H1 (cell line): Measurements from ENCODE around the gene THAP4. TPM values are rescaled to one million over a fixed set of nuclear protein-coding genes. Genes with fewer than 3 reads are reported as not detected.

Source experiments
- CHD7 ChIP-seq: fragments of 300-600 bp; sonication (generic); IDR thresholded peaks from 2 replicates; pipeline ENCODE4 v1.7.1; 2012; ENCODE audit warnings: low read length, moderate library complexity, mild to moderate bottlenecking, inconsistent platforms; ENCODE audit not compliant: insufficient replicate concordance
- CTBP2 ChIP-seq: IDR thresholded peaks from 2 replicates; pipeline ENCODE4 v1.7.0; 2011; ENCODE audit warnings: borderline replicate concordance, mild to moderate bottlenecking, moderate library complexity, mixed read lengths, low read length; ENCODE audit not compliant: insufficient read depth, insufficient read length
- CTCF ChIP-seq, 3 experiments: IDR thresholded peaks; 1 replicate in 2 of 3; 2 replicates in 1 of 3; pipeline versions ENCODE4 v1.5.1 to v1.6.1; 2011; ENCODE audit warnings: low read length in 3 of 3, mild to moderate bottlenecking in 3 of 3, inconsistent platforms in 2 of 3, low read depth in 1 of 3, moderate library complexity in 1 of 3; ENCODE audit not compliant: insufficient read depth in 1 of 3; ENCODE audit errors: control extremely low read depth in 1 of 3
- POLR2A ChIP-seq, 2 experiments: IDR thresholded peaks; 1 replicate in 1 of 2; 2 replicates in 1 of 2; pipeline ENCODE4 v1.6.1; 2011; ENCODE audit warnings: low read depth in 2 of 2, low read length in 2 of 2, mild to moderate bottlenecking in 2 of 2; ENCODE audit errors: control extremely low read depth in 1 of 2
- RNF2 ChIP-seq: fragments of 200-900, 300-1000 bp; sonication (generic); IDR thresholded peaks from 2 replicates; pipeline ENCODE4 v1.7.1; 2016; ENCODE audit warnings: borderline replicate concordance, low read depth, mild to moderate bottlenecking, antibody characterized with exemption, low read length; ENCODE audit not compliant: poor library complexity, severe bottlenecking; ENCODE audit errors: missing control alignments
- SIN3A ChIP-seq, 2 experiments: IDR thresholded peaks in 1 of 2; conservative IDR thresholded peaks in 1 of 2; 2 replicates each; pipeline ENCODE4 v1.6.1; 2011 to 2012; ENCODE audit warnings: low read length in 2 of 2, improper control_type of control experiment in 1 of 2, low read depth in 1 of 2, mild to moderate bottlenecking in 1 of 2
- polyA plus RNA-seq, 7 experiments: library from polyadenylated mRNA; depleted of rRNA in 3 of 7; stranded (reverse) in 5 of 7; unstranded in 2 of 7; fragments of >200 nt in 5 of 7; fragments of 200-250 nt in 2 of 7; gene quantifications; 1 replicate in 5 of 7; 2 replicates in 1 of 7; 4 replicates in 1 of 7; pipeline versions ENCODE4 v1.2.1 to v1.2.3, GENCODE V29; 2011 to 2013; ENCODE audit warnings: missing spikeins in 2 of 7, mixed read lengths in 2 of 7
- total RNA-seq: library from RNA; stranded (reverse); fragmentation: NEBNext Ultra II Directional; extraction: Animal tissue kit (Norgen Biotek cat#: 25700); gene quantifications from 2 replicates; pipeline ENCODE4 v1.2.1, GENCODE V29; 2021

The THAP4 gene
- total and polyA plus RNA-seq, 2 of the 8 experiments (the other 6 are each of a cell fraction or from before 2014, with no cell fraction given) = 78.9 to 83.6 TPM

GRCh38 chr2:241548451-241548835, 88.5 kb downstream of the THAP4 start (continued):
- TF ChIP-seq CHD7 = no peak
- TF ChIP-seq POLR2A (IDR thresholded peaks at IDR 0.05; ENCODE audit: control extremely low read depth in 1 of 2, low read depth in 2 of 2, low read length in 2 of 2) = no peak
- TF ChIP-seq SIN3A (conservative IDR thresholded peaks at IDR 0.05 in 1 of 2, IDR thresholded peaks at IDR 0.05 in 1 of 2; ENCODE audit: low read depth in 1 of 2, low read length in 2 of 2) = no peak
- no peak for TF ChIP-seq CTCF (IDR thresholded peaks at IDR 0.05; ENCODE audit: control extremely low read depth in 1 of 3, insufficient read depth in 1 of 3, low read depth in 1 of 3, low read length in 3 of 3)
- TF ChIP-seq RNF2 = no peak
- no peak for TF ChIP-seq CTBP2
